Activated CD4-positive, CD25-positive, alpha-beta regulatory T cell treated with anti-CD3 and anti-CD28 coated beads, Interleukin-2, amount 50 U/mL, for 16 hours (primary cell): ENCODE measurements around the gene WNT3.
"Not testable (repeated sequence)": the region's sequence is repeated elsewhere in the genome, so short reads cannot be mapped to it uniquely, and the experiment has no call there.

ENCODE experiments used
- DNase-seq: peaks from one replicate; pipeline ENCODE4 v3.0.0-alpha.2; 2020; ENCODE audit warnings: low read depth, low spot score

WNT3 gene

GRCh38 chr17:46765453-46765852 is 53.0 kb downstream of the WNT3 start:
- DNase-seq = no peak

- DNase-seq = no peak
Measured at GRCh38 chr17:46764709-46765401, 53.6 kb downstream of the WNT3 start.

- DNase-seq = no peak
Measured at GRCh38 chr17:46764000-46764708, 54.3 kb downstream of the WNT3 start.

- DNase-seq = no peak
Measured at GRCh38 chr17:46763416-46763815, 55.1 kb downstream of the WNT3 start.

- no peak for DNase-seq
Measured at GRCh38 chr17:46759141-46759540, 59.4 kb downstream of the WNT3 start.

GRCh38 chr17:46758614-46759013 is 59.9 kb downstream of the WNT3 start:
- DNase-seq = no peak

GRCh38 chr17:46757588-46757987 is 60.9 kb downstream of the WNT3 start:
- DNase-seq = not testable (repeated sequence)

- DNase-seq = no peak
Measured at GRCh38 chr17:46756861-46757260, 61.6 kb downstream of the WNT3 start.

- no peak for DNase-seq
Measured at GRCh38 chr17:46756081-46756735, 62.3 kb downstream of the WNT3 start.

GRCh38 chr17:46753776-46754175 is 64.7 kb downstream of the WNT3 start:
- no peak for DNase-seq

- no peak for DNase-seq
Measured at GRCh38 chr17:46751425-46751824, 67.1 kb downstream of the WNT3 start.

- no peak for DNase-seq
Measured at GRCh38 chr17:46745376-46745775, 73.1 kb downstream of the WNT3 start.

- no peak for DNase-seq
Measured at GRCh38 chr17:46744441-46744840, 74.1 kb downstream of the WNT3 start.

GRCh38 chr17:46742565-46743270 is 75.8 kb downstream of the WNT3 start:
- no peak for DNase-seq

- DNase-seq = no peak
Measured at GRCh38 chr17:46741122-46741730, 77.3 kb downstream of the WNT3 start.

GRCh38 chr17:46739982-46740381 is 78.5 kb downstream of the WNT3 start:
- DNase-seq = no peak

- DNase-seq = no peak
Measured at GRCh38 chr17:46738544-46738943, 79.9 kb downstream of the WNT3 start.

- no peak for DNase-seq
Measured at GRCh38 chr17:46737326-46737725, 81.2 kb downstream of the WNT3 start.

- DNase-seq = no peak
Measured at GRCh38 chr17:46736100-46736499, 82.4 kb downstream of the WNT3 start.

GRCh38 chr17:46733837-46734475 is 84.5 kb downstream of the WNT3 start:
- no peak for DNase-seq

- no peak for DNase-seq
Measured at GRCh38 chr17:46732754-46733398, 85.6 kb downstream of the WNT3 start.
